HG03460 (cell line): ENCODE data around the gene PABPC1L2B.
"Not testable (repeated sequence)": the region's sequence is repeated elsewhere in the genome, so short reads cannot be mapped to it uniquely, and the experiment has no call there.

Experiments used
- ATAC-seq: cut with Tn5 transposase; IDR thresholded peaks from one replicate; pipeline ENCODE4 v1.9.1; 2021; ENCODE audit not compliant: unreplicated experiment

PABPC1L2B gene

GRCh38 chrX:73002733-73003132 lies at the start of gene PABPC1L2B:
Gene PABPC1L2B (plus strand): TSS chrX:73002939. CDS start chrX:73003643, 704 bp downstream.
- not testable (repeated sequence) for ATAC-seq

- not testable (repeated sequence) for ATAC-seq
Observed at GRCh38 chrX:72959971-72960370, 42.8 kb upstream of the PABPC1L2B start.

GRCh38 chrX:72971859-72972258 lies 30.9 kb upstream of the PABPC1L2B start:
- not testable (repeated sequence) for ATAC-seq

DNA sequence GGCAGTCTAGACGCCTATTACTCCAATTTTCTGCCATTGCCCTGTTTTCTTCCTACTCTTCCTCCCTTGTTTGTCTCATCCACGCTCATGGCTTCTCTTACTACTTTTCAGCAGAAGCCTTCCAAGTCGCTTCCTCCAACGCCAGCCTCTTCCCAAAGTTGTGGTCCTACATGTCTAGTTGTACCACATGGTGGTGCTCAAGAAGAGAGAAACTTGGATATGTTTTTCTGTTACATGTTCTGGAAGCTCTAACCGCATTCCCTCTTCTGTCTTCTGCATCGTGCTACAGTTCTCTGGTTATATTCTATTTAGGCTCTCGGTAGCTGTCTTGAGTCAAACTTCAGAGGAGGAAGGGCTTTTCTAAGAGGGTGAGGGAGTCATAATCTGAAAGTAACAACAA lies 27.9 kb upstream of the PABPC1L2B start:
- ATAC-seq = not testable (repeated sequence)

- not testable (repeated sequence) for ATAC-seq
Observed at GRCh38 chrX:72980894-72981469, 21.8 kb upstream of the PABPC1L2B start.

DNA sequence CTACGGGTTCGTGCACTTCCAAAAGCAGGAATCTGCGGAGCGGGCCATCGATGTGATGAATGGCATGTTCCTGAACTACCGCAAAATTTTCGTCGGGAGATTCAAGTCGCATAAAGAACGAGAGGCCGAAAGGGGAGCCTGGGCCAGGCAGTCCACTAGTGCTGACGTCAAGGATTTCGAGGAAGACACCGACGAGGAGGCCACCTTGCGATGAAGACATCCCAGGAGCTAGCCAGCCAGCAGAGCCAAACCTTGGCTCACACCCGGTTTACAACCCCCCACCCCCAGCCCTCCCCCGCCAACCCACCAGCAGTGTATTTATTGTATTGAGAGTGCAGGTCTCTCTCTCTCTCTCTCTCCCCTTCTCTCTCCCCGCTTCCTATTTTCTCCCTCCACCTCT lies 1.3 kb downstream of the PABPC1L2B start:
- not testable (repeated sequence) for ATAC-seq

DNA sequence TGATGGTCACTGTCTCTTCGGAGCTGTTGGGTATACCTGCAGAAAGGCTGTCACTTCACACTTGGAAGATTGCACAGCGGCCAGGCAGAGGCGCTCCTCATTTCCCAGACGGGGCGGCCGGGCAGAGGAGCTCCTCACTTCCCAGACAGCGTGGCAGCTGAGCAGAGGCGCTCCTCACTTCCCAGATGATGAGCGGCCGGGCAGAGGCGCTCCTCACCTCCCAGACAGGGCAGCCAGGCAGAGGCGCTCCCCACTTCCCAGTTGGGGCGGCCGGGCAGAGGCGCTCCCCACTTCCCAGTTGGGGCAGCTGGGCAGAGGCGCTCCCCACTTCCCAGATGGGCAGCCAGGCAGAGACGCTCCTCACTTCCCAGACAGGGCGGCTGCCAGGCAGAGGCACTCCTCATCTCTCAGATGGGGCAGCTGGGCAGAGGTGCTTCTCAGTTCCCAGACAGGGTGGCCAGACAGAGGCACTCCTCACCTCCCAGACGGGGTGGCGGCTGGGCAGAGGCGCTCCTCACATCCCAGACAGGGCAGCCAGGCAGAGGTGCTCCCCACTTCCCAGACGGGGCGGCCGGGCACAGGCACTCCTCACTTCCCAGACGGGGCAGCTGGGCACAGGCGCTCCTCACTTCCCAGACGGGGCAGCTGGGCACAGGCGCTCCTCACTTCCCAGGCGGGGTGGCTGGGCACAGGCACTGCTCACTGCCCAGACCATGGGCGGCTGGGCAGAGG lies 18.8 kb downstream of the PABPC1L2B start:
- ATAC-seq = no peak

DNA sequence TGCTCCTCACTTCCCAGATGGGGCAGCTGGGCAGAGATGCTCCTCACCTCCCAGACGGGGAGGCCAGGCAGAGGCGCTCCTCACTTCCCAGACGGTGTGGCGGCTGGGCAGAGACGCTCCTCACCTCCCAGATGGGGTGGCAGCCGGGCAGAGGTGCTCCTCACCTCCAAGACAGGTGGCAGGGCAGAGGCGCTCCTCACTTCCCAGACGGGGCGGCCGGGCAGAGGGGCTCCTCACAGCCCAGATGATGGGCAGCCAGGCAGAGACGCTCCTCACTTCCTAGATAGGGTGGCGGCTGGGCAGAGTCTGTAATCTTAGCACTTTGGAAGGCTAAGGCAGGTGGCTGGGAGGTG lies 19.3 kb downstream of the PABPC1L2B start:
- ATAC-seq = not testable (repeated sequence)

GRCh38 chrX:73028876-73029275 lies 26.1 kb downstream of the PABPC1L2B start:
- ATAC-seq = no peak
